ENCODE data around the gene B3GAT2. TPM values are rescaled to one million over a fixed set of nuclear protein-coding genes. Genes with fewer than 3 reads are reported as not detected.

Gene B3GAT2
- total RNA-seq, 3 donors from 2014 or later = 0.13 TPM; not detected in 2

GRCh38 chr6:70991253-70991652, 34.4 kb upstream of the B3GAT2 start:
- ATAC-seq (no peak), DNase-seq (no peak)
- Histone ChIP-seq H3K4me3 (no peak overlapping the region), H3K9me3 (no peaks in the 10 kb centered on the region), H3K4me1 (ENCODE audit: low read depth) (no peaks in the 10 kb centered on the region), H3K36me3 (ENCODE audit: low read depth) (no peaks in the 10 kb centered on the region)
- no peak for TF ChIP-seq CTCF (IDR thresholded peaks at IDR 0.05)
- intact Hi-C loops (cut with DNase I, micrococcal nuclease) = no loop called here

- intact Hi-C loops (cut with DNase I, micrococcal nuclease) = no loop called here
- no peak for TF ChIP-seq CTCF (IDR thresholded peaks at IDR 0.05)
- Histone ChIP-seq H3K36me3 (ENCODE audit: low read depth) (no peaks in the 10 kb centered on the region), H3K4me1 (ENCODE audit: low read depth) (no peaks in the 10 kb centered on the region), H3K4me3 (no peak overlapping the region), H3K9me3 (no peaks in the 10 kb centered on the region)
- DNase-seq (no peak), ATAC-seq (no peak)
Observed at GRCh38 chr6:70985156-70985555, 28.3 kb upstream of the B3GAT2 start.

GRCh38 chr6:70982747-70983146, 25.9 kb upstream of the B3GAT2 start:
- DNase-seq (no peak), ATAC-seq (no peak)
- H3K36me3 ChIP-seq (ENCODE audit: low read depth) = no peaks in the 10 kb centered on the region
- TF ChIP-seq CTCF (IDR thresholded peaks at IDR 0.05) = no peak
- H3K4me3 ChIP-seq = no peak overlapping the region
- intact Hi-C loops (cut with DNase I, micrococcal nuclease) = no loop called here
- no peaks in the 10 kb centered on the region for H3K4me1 ChIP-seq (ENCODE audit: low read depth)
- no peaks in the 10 kb centered on the region for H3K9me3 ChIP-seq

- Histone ChIP-seq H3K4me3 (no peak overlapping the region), H3K36me3 (ENCODE audit: low read depth) (no peaks in the 10 kb centered on the region), H3K4me1 (ENCODE audit: low read depth) (no peaks in the 10 kb centered on the region), H3K9me3 (no peaks in the 10 kb centered on the region)
- DNase-seq = no peak
- intact Hi-C loops (cut with DNase I, micrococcal nuclease) = no loop called here
- TF ChIP-seq CTCF (IDR thresholded peaks at IDR 0.05) = no peak
- no peak for ATAC-seq
Observed at GRCh38 chr6:70980727-70981126, 23.9 kb upstream of the B3GAT2 start.

GRCh38 chr6:70973604-70974003, 16.7 kb upstream of the B3GAT2 start:
- no peak for ATAC-seq
- TF ChIP-seq CTCF (IDR thresholded peaks at IDR 0.05) = no peak
- Histone ChIP-seq H3K4me3 (no peak overlapping the region), H3K9me3 (no peaks in the 10 kb centered on the region), H3K36me3 (ENCODE audit: low read depth) (no peaks in the 10 kb centered on the region), H3K4me1 (ENCODE audit: low read depth) (no peaks in the 10 kb centered on the region)
- intact Hi-C loops (cut with DNase I, micrococcal nuclease) = no loop called here
- DNase-seq = no peak

- H3K4me3 ChIP-seq = no peak overlapping the region
- no peaks in the 10 kb centered on the region for H3K36me3 ChIP-seq (ENCODE audit: low read depth)
- H3K9me3 ChIP-seq = no peaks in the 10 kb centered on the region
- intact Hi-C loops (cut with DNase I, micrococcal nuclease) = no loop called here
- no peak for DNase-seq
- H3K4me1 ChIP-seq (ENCODE audit: low read depth) = no peaks in the 10 kb centered on the region
- no peak for ATAC-seq
- no peak for TF ChIP-seq CTCF (IDR thresholded peaks at IDR 0.05)
Observed at GRCh38 chr6:70967049-70967448, 10.2 kb upstream of the B3GAT2 start.
